HCT116 (cell line): ENCODE data around the gene SPCS2. TPM values are rescaled to one million over a fixed set of nuclear protein-coding genes. Genes with fewer than 3 reads are reported as not detected.

Source experiments
- total RNA-seq: library from RNA; stranded (reverse); gene quantifications from one replicate; pipeline ENCODE4 v1.2.1, GENCODE V29; 2021; ENCODE audit not compliant: unreplicated experiment

Gene SPCS2
- total RNA-seq, 1 experiment from 2014 or later: 133 TPM

Other genes starting within 250 kb of the SPCS2 start
- gene CHRDL2, start 217.8 kb upstream of the SPCS2 start, total RNA-seq: not detected
- 22.5 TPM for gene RNF169, start 200.4 kb upstream of the SPCS2 start, total RNA-seq
- 17.3 TPM for gene XRRA1, start 175 bp upstream of the SPCS2 start, total RNA-seq
- gene NEU3, start 39.7 kb downstream of the SPCS2 start, total RNA-seq: 12.5 TPM
- not detected for gene OR2AT4, start 147.6 kb downstream of the SPCS2 start, total RNA-seq
- 0.81 TPM for gene SLCO2B1, start 201.8 kb downstream of the SPCS2 start, total RNA-seq